ENCODE results near the gene ZSCAN20.
A peak's percentile ranks its signal among the peaks of the same experiment; 100 is the strongest.

Gene ZSCAN20

GRCh38 chr1:33472269-33472980, at the start of gene ZSCAN20:
Gene ZSCAN20, plus strand, starts transcription at chr1:33472645. Its CDS starts 6,644 bp downstream, at chr1:33479289.
- DNase-seq: peak; percentile 67 to 92

- DNase-seq: no peak
Observed at GRCh38 chr1:33424205-33424604, 48.2 kb upstream of the ZSCAN20 start.

DNA sequence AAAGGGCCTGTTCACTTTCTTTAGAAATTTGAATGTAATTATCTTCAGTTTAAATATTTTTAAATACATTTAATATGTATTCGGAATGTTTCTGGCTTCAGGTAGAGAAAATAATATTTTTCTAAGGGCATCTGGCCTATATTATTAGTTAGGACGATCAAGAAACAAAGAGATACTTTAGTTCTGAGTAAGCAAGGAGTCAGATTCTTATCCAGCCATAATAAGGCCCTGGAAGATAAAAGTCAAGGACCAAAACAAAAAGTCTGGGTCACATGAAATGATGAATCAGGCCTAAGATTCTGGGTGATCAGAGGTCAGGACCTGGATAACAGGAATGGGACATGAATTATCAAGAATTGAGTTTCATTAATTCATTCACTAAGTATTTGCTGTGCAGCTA, 47.8 kb upstream of the ZSCAN20 start:
- no peak for DNase-seq

- no peak for DNase-seq
Observed at GRCh38 chr1:33425900-33426299, 46.5 kb upstream of the ZSCAN20 start.

DNA sequence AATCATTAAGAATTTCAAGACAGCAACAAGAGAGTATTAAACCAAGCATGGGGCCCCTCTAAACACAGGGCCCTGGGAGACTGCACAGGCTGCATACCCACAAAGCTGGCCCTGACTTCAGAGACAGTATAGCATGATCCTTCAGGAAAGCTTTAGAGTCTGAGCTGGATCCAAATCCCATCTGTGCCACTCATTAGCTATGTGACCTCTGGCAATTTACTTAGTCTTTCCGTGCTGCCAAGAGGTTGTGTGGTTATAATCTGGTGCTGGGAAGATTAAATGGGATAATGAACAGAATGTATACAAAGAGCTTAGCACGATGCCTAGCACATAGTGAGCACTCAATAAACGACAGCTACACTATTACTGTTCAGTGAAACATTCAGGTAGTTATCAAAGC, 45.5 kb upstream of the ZSCAN20 start:
- no peak for DNase-seq

GRCh38 chr1:33428661-33429060, 43.8 kb upstream of the ZSCAN20 start:
- DNase-seq: no peak

DNA sequence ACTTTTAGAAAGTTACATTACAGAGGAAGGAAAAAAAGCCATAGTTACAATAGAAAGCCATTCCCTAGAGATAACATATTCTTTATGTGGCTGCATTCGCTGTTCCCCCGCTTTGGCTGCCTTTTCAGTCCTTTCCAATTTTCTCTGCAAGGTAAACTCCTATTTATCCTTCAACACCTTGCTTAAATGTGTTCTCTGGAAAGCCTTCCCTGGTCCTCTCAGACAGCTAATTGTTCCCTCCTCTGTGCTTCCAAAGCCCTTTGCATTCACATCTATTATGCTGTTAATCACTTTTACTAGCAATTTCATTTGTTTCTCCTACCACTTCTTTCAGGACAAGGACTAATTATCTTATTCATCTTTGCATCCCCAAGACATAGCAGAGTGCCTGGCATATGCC, 43.1 kb upstream of the ZSCAN20 start:
- DNase-seq: no peak

DNA sequence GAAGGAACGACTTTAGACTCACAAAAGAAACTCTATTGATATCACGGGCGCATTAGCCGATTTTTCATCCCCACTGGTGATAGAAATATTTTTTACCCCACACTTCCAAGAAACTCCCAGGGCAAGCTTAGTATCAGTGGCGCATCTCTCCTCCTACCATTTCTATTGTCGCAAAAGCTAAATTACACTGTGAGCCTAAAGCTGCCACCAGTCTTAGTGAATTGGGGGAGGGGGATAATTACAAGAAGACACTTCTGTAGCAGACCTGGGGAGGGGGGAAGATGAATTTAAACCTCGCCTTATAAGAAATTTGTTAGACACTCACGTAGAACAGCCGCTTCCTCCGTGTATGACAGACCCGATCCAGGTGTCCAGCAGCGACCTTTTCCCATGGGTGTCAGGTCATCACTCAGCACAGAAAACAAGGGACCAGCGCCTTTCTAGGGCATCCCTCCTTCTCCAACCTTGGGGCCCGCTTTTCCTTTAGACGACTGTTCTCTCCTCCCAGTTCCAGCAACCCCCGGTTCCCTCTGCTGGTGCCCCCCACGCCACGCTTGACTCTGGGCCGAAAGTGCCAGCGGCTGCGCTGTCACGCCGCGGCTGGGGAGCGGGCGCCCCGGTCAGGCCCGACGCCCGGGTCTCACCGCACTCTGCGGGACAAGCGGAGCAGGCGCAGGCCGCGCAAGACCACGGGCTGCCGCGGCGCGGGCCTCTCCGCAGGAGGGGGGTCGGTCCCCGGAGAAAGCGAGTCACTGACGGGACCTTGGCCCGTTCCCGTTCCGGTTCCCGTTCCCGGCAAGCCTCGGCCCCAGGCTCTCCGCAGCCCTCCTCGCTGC, 42.4 kb upstream of the ZSCAN20 start:
- no peak for DNase-seq

GRCh38 chr1:33430692-33431593, 41.5 kb upstream of the ZSCAN20 start, which contains the start of gene PHC2:
Gene PHC2, minus strand, starts transcription at chr1:33431095. Its CDS starts 55,556 bp downstream, at chr1:33375539.
- DNase-seq: peak in 1 of 2 donors; percentile 74

- peak; percentile 25 to 73 for DNase-seq
Observed at GRCh38 chr1:33433509-33434362, 38.7 kb upstream of the ZSCAN20 start.

GRCh38 chr1:33434363-33434750, 38.1 kb upstream of the ZSCAN20 start:
- no peak for DNase-seq

- DNase-seq: no peak
Observed at GRCh38 chr1:33435096-33435820, 37.2 kb upstream of the ZSCAN20 start.

GRCh38 chr1:33436557-33437285, 35.7 kb upstream of the ZSCAN20 start:
- no peak for DNase-seq

DNA sequence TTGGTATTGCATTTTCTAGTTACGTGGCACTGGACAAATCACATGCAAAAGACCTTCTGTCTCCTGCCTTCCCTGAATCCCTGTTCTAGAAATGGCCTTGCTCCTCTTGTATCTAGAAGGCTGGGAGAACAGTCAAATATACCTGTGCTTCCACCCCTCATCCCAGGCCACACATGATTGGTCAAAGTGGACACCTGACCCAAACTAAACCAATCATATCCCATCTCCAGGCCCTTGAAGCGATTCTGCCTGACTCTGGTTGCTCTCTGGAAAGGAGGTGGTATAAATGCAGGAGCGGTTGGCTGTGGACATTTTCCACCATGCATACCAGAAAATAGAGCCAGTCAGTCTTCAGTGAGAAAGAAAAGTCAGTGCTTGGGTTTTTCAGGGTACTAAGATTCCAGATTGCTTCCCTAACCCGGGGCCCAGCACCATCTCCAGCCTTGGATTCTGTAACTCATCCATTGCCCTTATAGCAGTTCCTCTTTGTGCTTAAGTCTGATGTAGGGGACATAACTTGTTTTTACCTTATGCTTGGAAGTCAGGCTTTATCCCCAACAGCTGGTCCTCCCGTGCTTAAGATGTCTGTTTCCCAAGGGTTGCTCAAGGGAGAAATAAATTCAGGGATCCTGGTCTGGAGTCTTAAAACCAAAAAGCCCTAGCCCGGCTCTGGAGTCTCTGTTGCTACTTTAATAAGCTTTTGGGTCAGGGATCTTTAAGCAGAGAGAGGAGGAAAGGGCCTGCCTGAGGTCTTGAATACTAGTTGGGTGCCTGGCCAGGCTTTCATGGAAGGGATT, 33.9 kb upstream of the ZSCAN20 start:
- DNase-seq: no peak

- no peak for DNase-seq
Observed at GRCh38 chr1:33439662-33440061, 32.8 kb upstream of the ZSCAN20 start.

- DNase-seq: no peak
Observed at GRCh38 chr1:33441088-33441745, 31.2 kb upstream of the ZSCAN20 start.

DNA sequence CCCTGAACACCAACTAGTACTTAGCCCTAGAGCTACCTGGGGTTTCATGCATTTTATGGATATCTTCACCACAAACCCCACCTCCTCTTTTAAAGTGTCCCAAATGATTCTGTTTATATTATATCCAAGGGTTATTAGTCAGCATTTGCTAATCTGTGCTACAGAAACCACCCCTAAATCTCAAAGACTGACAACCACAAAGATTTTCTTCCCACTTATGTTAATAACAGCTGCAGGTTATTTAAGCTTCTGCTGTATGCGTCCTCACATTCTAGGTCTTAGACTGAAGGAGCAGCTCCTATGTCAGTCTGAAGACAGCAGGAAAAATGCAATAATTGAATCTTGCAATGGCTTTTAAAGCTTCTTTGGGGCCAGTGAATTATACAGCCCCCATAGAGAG, 30.3 kb upstream of the ZSCAN20 start:
- no peak for DNase-seq

- no peak for DNase-seq
Observed at GRCh38 chr1:33443080-33443704, 29.3 kb upstream of the ZSCAN20 start.

GRCh38 chr1:33443705-33444180, 28.7 kb upstream of the ZSCAN20 start:
- DNase-seq: no peak
